Ammon's horn (tissue), 1 donor: ENCODE results near the gene PTPRD.
"Not testable (repeated sequence)": the region's sequence is repeated elsewhere in the genome, so short reads cannot be mapped to it uniquely, and the experiment has no call there.

Experiments
- DNase-seq: peaks from one replicate; pipeline ENCODE4 v3.0.0-alpha.2; 2016; ENCODE audit warnings: low spot score

PTPRD gene

DNA sequence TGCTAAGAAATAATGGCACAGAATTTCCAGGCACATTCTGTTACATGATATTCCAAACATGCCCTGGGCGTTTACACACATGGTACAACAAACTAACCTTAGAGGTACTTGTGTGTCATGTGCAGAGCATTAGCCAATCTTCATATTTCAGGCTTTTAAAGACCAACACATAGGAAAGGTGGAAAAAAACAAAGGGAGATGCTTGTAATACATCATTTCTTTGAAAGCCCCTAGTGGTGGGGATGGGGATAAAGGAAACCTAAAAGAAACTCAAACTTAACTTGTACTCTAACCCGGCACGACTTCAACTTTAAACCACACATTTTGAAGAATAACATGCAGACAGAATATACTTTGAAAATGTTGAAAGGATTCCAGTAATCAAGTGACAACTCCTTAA lies 133.6 kb downstream of the PTPRD start:
- no peak for DNase-seq

DNA sequence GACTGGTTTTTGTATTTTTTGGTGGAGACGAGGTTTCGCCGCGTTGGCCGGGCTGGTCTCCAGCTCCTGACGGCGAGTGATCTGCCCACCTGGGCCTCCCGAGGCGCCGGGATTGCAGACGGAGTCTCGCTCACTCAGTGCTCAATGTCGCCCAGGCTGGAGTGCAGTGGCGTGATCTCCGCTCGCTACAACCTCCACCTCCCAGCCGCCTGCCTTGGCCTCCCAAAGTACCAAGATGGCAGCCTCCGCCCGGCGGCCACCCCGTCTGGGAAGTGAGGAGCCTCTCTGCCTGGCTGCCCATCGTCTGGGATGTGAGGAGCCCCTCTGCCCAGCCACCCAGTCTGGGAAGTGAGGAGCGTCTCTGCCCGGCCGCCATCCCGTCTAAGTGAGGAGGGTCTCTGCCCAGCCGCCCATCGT lies 163.6 kb downstream of the PTPRD start:
- not testable (repeated sequence) for DNase-seq

- DNase-seq, result no peak
Observed at GRCh38 chr9:10447036-10447435, 165.8 kb downstream of the PTPRD start.

- no peak for DNase-seq
Observed at GRCh38 chr9:10443868-10444204, 169.0 kb downstream of the PTPRD start.

DNA sequence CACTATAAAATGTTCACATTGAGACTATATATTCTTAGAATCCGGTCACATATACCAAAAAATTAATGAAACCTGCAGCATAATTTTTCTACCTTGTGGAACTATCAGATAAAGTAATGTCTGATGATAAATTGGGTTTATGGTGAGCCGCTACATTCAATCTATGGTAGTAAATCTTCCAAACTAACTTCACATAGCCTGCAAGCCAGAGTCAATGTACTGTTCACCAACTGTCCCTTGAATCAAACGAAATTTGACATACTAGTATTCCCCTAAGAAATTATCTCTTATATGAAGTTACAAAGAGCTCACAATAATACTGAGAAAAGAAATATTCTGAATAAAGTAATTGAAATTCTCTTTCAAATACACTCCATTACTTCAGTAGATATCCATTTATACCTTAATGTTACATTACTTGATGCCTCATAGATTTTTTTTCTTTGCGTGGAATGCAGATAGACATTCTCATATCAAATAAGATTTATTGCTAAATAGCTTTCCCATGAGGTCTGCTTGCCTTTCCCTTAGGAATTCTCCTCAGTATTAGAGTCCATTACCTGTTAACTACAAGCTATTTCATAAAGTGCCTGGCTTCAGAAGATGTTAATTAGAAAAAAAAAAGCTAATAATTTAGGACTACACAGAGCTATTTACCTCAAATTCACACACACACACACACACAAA lies 169.5 kb downstream of the PTPRD start:
- DNase-seq, result no peak

DNA sequence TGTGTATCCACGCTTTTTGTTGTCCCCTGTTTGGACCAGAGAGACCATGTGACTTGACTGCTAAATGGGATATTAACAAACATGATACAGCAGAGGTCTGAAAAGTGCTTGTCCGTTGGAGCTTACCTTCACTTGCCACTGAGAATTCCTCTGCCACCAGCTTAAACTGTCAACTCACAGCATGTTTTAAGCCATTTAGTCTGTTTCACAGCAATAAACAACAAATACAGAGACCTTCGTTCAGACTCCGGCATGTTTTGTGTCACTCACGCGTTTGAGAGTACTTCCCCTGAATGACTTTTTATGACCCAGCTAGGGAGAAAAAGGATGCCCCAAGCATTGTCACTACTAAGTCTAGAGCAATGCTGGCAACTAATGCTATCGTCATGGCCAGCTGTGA lies 173.8 kb downstream of the PTPRD start:
- DNase-seq, result no peak

DNA sequence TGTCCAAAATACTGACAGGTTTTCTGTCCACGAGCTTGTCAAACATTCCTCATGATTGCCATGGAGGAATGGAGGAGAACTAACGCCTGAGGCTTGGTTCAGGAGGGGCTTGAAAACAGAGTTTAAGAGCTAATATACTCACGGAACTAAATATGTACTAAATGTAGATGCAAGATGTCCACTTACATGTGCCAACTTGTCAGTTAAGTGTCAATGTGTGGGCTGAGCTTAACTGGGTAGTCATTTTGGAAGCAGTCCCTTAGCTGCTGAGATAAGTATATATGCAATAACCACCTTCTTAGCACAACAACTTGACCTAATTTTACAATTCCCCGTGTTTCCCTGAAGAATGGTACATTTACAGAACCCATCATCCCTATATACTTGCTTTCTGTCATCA lies 176.0 kb downstream of the PTPRD start:
- DNase-seq, result no peak

- DNase-seq, result no peak
Observed at GRCh38 chr9:10434412-10434811, 178.4 kb downstream of the PTPRD start.

- no peak for DNase-seq
Observed at GRCh38 chr9:10411272-10411671, 201.5 kb downstream of the PTPRD start.

- DNase-seq, result no peak
Observed at GRCh38 chr9:10403283-10403682, 209.5 kb downstream of the PTPRD start.

DNA sequence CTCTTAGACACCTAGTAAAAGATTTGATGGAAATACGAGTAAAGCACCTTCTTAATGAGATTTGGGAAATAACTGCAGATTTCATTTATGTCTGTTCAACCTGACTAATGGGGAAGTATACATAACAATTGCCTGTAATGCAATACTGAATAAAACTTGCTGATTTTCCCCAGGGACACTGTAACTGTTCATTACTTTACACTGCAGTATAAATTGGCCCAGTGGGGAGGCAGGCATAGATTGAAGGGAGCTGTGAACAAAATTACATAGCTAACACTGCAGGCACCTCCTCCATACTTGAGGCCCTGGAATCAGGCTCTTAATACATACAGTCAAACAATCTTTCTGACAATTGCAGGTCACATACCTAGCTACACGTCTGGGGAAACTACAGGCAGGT lies 216.2 kb downstream of the PTPRD start:
- no peak for DNase-seq

- no peak for DNase-seq
Observed at GRCh38 chr9:10387282-10387681, 225.5 kb downstream of the PTPRD start.

GRCh38 chr9:10371824-10372223 lies 241.0 kb downstream of the PTPRD start:
- DNase-seq, result no peak

DNA sequence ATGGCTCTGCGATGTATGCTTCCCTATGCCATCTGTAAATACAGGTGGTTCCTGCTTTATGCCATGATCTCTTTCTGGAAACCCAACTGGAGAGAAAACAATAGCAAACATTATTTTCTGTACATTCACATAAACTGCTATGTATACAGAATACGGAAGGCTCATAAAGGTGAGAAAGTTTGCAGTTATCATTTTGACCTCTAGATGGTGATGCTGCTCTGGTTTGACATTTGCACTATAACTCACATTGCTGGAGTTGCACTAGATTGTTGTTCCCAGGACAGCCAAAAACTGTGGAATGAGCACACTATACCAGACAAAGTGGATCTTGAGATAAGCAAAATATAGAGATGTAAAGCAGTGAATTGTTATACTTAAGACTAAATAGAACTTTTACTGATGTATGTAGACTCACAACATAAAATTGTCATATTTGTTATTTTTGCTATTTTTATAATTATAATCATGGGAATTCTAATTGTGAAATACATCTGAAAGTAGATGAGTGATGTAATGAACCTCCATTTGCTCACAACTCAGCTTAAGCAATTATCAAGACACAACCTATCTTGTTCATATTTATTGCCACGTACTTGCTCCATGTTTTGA lies 246.5 kb downstream of the PTPRD start:
- peak; percentile 60 for DNase-seq

GRCh38 chr9:10354591-10354990 lies 258.2 kb downstream of the PTPRD start:
- no peak for DNase-seq

- DNase-seq, result not testable (repeated sequence)
Observed at GRCh38 chr9:10345621-10346020, 267.2 kb downstream of the PTPRD start.

DNA sequence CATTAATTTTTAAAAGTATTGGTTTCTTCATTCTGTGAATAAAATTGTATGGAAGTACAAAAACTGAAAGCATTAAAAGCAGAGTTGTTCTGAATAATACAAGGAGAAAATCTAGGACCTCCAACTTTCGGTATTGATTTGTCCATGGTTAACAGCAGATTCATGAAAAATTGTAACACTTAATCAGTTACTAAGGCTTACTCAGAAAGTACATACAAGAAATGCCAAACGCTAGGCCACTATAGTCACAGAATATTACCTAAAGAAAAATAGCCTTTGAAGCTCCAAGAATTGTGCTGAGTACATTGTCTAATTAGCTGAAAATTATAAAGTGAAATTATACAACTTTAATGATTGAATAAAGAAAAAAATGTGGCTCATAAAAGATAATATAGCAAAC lies 271.7 kb downstream of the PTPRD start:
- no peak for DNase-seq

DNA sequence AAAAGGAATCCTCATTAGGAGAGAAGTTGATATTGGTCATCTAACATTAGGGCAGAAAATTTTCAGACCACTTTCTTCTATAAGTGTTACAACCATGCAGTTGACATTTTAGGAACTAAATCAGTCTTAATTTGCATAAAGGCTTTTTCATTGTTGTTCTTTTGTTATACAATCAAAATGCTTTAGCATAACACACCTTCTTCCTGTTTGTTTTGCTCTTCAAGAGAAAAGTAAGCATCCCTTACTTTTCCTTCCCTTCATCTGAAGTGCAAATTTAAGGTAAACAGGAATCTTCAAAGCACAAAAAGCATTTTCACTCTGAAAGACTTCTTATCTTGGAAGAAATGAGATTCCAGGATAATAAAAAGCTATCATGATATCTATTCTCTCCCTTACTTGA lies 273.6 kb downstream of the PTPRD start:
- DNase-seq, result no peak

DNA sequence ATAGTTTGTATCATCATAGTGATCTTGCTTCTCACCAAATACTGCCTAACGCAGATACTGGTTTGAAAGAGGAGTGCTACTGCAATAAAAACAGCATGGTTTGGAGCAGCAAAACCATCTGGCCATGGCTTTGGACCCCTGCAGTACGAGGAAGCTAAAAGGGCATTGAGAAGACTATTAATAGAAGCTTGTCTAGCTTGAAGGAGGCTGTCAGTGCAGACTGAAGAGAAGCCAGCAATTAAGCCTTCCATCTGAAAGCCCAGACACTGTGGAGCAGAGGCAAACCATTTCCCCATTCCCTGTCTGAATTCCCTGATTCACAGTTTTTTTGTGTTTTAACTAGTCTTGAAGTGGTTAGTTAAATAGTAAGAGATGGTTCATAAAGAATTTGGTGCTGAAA lies 281.6 kb downstream of the PTPRD start:
- no peak for DNase-seq

DNA sequence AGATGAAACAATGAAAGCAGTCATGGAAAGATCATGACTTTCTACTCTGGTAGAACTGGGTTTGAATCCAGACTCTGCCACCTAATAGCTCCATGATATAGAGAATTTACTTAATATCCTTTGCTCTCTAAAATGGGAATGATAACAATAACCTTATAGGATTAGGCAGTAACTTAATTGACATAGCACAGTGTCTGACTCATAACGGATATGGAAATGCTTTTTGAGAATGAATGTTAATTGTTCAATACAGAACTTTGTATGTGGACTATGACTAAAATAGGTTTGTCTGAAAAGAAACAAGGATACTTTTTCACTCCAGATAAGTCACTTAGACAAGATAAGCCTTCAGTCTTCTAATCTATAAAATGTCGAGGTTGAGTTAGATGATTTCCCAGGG lies 330.7 kb downstream of the PTPRD start:
- DNase-seq, result no peak

DNA sequence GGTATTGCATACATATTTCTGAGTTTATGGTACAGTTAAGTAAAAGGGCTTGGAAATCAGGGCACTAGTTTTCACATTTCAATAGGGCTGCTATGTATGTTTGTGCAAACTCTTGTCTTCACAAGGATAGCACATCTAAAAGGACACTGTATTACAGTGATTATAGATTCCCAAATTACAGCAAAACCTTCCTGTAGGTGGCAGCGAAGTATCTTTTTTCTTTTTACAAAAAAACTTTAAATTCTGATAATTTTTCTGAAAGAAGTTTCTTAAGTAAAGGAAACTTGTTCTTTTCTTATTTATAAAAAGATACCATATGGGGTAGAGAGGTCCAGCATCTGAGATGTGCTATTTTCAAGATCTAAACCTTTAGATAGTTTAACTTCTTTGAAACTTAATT lies 337.8 kb downstream of the PTPRD start:
- DNase-seq, result no peak

GRCh38 chr9:10274175-10274574 lies 338.6 kb downstream of the PTPRD start:
- DNase-seq, result no peak

- no peak for DNase-seq
Observed at GRCh38 chr9:10272830-10273229, 340.0 kb downstream of the PTPRD start.
